Mesenchymal stem cell (in vitro differentiated cells and primary cell): ENCODE results near the gene GNAI1.

Experiments
- DNase-seq: peaks from one replicate; pipeline ENCODE4 v3.0.0-alpha.2; 2013
- H2AFZ ChIP-seq: one replicate; pipeline ENCODE4 v1.6.1; 2013; ENCODE audit warnings: low read depth, mild to moderate bottlenecking, control low read depth, inconsistent platforms, low read length, moderate library complexity
- H2AK5ac ChIP-seq: 2 replicates; pipeline ENCODE4 v1.6.1; 2013; ENCODE audit warnings: low read length, moderate library complexity, mild to moderate bottlenecking, inconsistent platforms; ENCODE audit not compliant: severe bottlenecking
- H2BK120ac ChIP-seq: one replicate; pipeline ENCODE4 v1.6.1; 2013; ENCODE audit warnings: low read depth, mild to moderate bottlenecking, inconsistent platforms, low read length, moderate library complexity
- H2BK12ac ChIP-seq, 2 experiments: one replicate each; pipeline ENCODE4 v1.6.1; 2013; ENCODE audit warnings: inconsistent platforms in 2 of 2, low read length in 2 of 2, mild to moderate bottlenecking in 2 of 2, moderate library complexity in 2 of 2, control low read depth in 1 of 2
- H2BK15ac ChIP-seq: one replicate; pipeline ENCODE4 v1.6.1; 2013; ENCODE audit warnings: mild to moderate bottlenecking, low read depth, inconsistent platforms; ENCODE audit not compliant: poor library complexity, severe bottlenecking
- H2BK5ac ChIP-seq: 2 replicates; pipeline ENCODE4 v1.6.1; 2013; ENCODE audit warnings: low read depth, mild to moderate bottlenecking, low read length, control low read depth, inconsistent platforms; ENCODE audit not compliant: poor library complexity, severe bottlenecking
- H3K14ac ChIP-seq, 2 experiments: one replicate each; pipeline ENCODE4 v1.6.1; 2013; ENCODE audit warnings: inconsistent platforms in 2 of 2, low read length in 2 of 2, control low read depth in 1 of 2, mild to moderate bottlenecking in 1 of 2, moderate library complexity in 1 of 2
- H3K18ac ChIP-seq, 2 experiments: one replicate each; pipeline ENCODE4 v1.6.1; 2013; ENCODE audit warnings: inconsistent platforms in 2 of 2, low read length in 2 of 2, control low read depth in 1 of 2, low read depth in 1 of 2, mild to moderate bottlenecking in 1 of 2
- H3K23ac ChIP-seq, 2 experiments: one replicate each; pipeline ENCODE4 v1.6.1; 2013; ENCODE audit warnings: inconsistent platforms in 2 of 2, low read length in 2 of 2, mild to moderate bottlenecking in 2 of 2, moderate library complexity in 2 of 2, control low read depth in 1 of 2
- H3K27ac ChIP-seq: 2 replicates; pipeline ENCODE4 v1.5.1; 2013; ENCODE audit warnings: mild to moderate bottlenecking, moderate library complexity, low read length, control low read depth, inconsistent platforms; ENCODE audit not compliant: poor library complexity, severe bottlenecking
- H3K27me3 ChIP-seq, 2 experiments: 2 replicates each; pipeline versions ENCODE4 v1.6.1 to v1.7.0; 2013; ENCODE audit warnings: low read length in 2 of 2, mild to moderate bottlenecking in 2 of 2, moderate library complexity in 2 of 2, control low read depth in 1 of 2, inconsistent platforms in 1 of 2; ENCODE audit not compliant: control insufficient read depth in 1 of 2, insufficient read depth in 1 of 2
- H3K36me3 ChIP-seq, 2 experiments: 2 replicates each; pipeline versions ENCODE4 v1.6.1 to v1.7.0; 2013; ENCODE audit warnings: low read length in 2 of 2, control low read depth in 1 of 2, inconsistent platforms in 1 of 2, low read depth in 1 of 2, mild to moderate bottlenecking in 1 of 2; ENCODE audit not compliant: insufficient read depth in 2 of 2, control insufficient read depth in 1 of 2
- H3K4ac ChIP-seq, 2 experiments: one replicate each; pipeline ENCODE4 v1.6.1; 2013; ENCODE audit warnings: inconsistent platforms in 2 of 2, low read length in 2 of 2, mild to moderate bottlenecking in 2 of 2, moderate library complexity in 2 of 2, control low read depth in 1 of 2, low read depth in 1 of 2
- H3K4me1 ChIP-seq: 2 replicates; pipeline ENCODE4 v1.6.1; 2013; ENCODE audit warnings: low read depth, low read length, control low read depth; ENCODE audit not compliant: control insufficient read depth, insufficient read depth
- H3K4me2 ChIP-seq: 2 replicates; pipeline ENCODE4 v1.6.1; 2013; ENCODE audit warnings: low read length, mild to moderate bottlenecking, inconsistent platforms; ENCODE audit not compliant: poor library complexity, severe bottlenecking
- H3K4me3 ChIP-seq, 2 experiments: 2 replicates each; pipeline versions ENCODE4 v1.5.1 to v1.7.0; 2013; ENCODE audit warnings: low read length in 2 of 2, mild to moderate bottlenecking in 2 of 2, control low read depth in 1 of 2, low read depth in 1 of 2; ENCODE audit not compliant: insufficient read depth in 1 of 2
- H3K79me1 ChIP-seq: replicated peaks from 2 replicates; pipeline ENCODE4 v1.6.1; 2013; ENCODE audit warnings: mild to moderate bottlenecking, control low read depth, low read length, inconsistent platforms; ENCODE audit not compliant: poor library complexity, severe bottlenecking
- H3K9ac ChIP-seq: 2 replicates; pipeline ENCODE4 v1.7.0; 2013; ENCODE audit warnings: mild to moderate bottlenecking, low read length, moderate library complexity
- H3K9me3 ChIP-seq: 2 replicates; pipeline ENCODE4 v1.7.0; 2013; ENCODE audit warnings: mild to moderate bottlenecking, low read length; ENCODE audit not compliant: control insufficient read depth
- H4K8ac ChIP-seq: one replicate; pipeline ENCODE4 v1.6.1; 2013; ENCODE audit warnings: inconsistent platforms, mild to moderate bottlenecking, low read length, moderate library complexity
- H4K91ac ChIP-seq: one replicate; pipeline ENCODE4 v1.6.1; 2013; ENCODE audit warnings: mild to moderate bottlenecking, low read length, inconsistent platforms
- WGBS: methylation state at CpG from one replicate; pipeline ENCODE4 v1.1.7; 2013; ENCODE audit warnings: mixed read lengths; 5-methylcytosine and 5-hydroxymethylcytosine counted together

Gene GNAI1

GRCh38 chr7:80098795-80099194 lies 35.8 kb upstream of the GNAI1 start:
- peak overlapping the region in 1 of 2 experiments; percentile 77 for H2BK12ac ChIP-seq
- no peak overlapping the region for H2BK15ac ChIP-seq
- no peak overlapping the region for H2AK5ac ChIP-seq
- no peak overlapping the region for H3K14ac ChIP-seq
- no peak overlapping the region for H3K27ac ChIP-seq
- H2BK120ac ChIP-seq = no peak overlapping the region
- H3K27me3 ChIP-seq = no peaks in the 10 kb centered on the region
- 94% methylated on average over 6 of the region's 6 CpGs for WGBS
- H2BK5ac ChIP-seq = no peak overlapping the region
- H3K4me3 ChIP-seq = no peak overlapping the region
- no peak overlapping the region for H3K4ac ChIP-seq
- no peak for DNase-seq
- H4K8ac ChIP-seq = no peak overlapping the region
- no peaks in the 10 kb centered on the region for H3K36me3 ChIP-seq
- H3K4me1 ChIP-seq = no peaks in the 10 kb centered on the region
- H3K23ac ChIP-seq = no peak overlapping the region
- H2AFZ ChIP-seq = no peak overlapping the region
- no peak overlapping the region for H3K4me2 ChIP-seq
- H3K9ac ChIP-seq = no peak overlapping the region
- no peaks in the 10 kb centered on the region for H3K79me1 ChIP-seq
- no peak overlapping the region for H3K18ac ChIP-seq
- H3K9me3 ChIP-seq = peaks cover 6% of the 10 kb centered on the region
- peak overlapping the region; percentile 34 for H4K91ac ChIP-seq

- H3K23ac ChIP-seq = no peak overlapping the region
- no peak overlapping the region for H2BK120ac ChIP-seq
- H3K9me3 ChIP-seq = peaks cover 6% of the 10 kb centered on the region
- no peak overlapping the region for H3K18ac ChIP-seq
- no peaks in the 10 kb centered on the region for H3K79me1 ChIP-seq
- no peak overlapping the region for H3K4me3 ChIP-seq
- no peak overlapping the region for H2BK12ac ChIP-seq
- no peak overlapping the region for H3K9ac ChIP-seq
- H3K4ac ChIP-seq = no peak overlapping the region
- H4K91ac ChIP-seq = no peak overlapping the region
- H3K4me1 ChIP-seq = no peaks in the 10 kb centered on the region
- H2AFZ ChIP-seq = no peak overlapping the region
- H2BK5ac ChIP-seq = no peak overlapping the region
- H2BK15ac ChIP-seq = no peak overlapping the region
- no peak overlapping the region for H3K27ac ChIP-seq
- H3K14ac ChIP-seq = no peak overlapping the region
- H2AK5ac ChIP-seq = no peak overlapping the region
- H3K27me3 ChIP-seq = no peaks in the 10 kb centered on the region
- WGBS = 100% methylated on average over 2 of the region's 4 CpGs
- no peak for DNase-seq
- H3K4me2 ChIP-seq = no peak overlapping the region
- H3K36me3 ChIP-seq = no peaks in the 10 kb centered on the region
- no peak overlapping the region for H4K8ac ChIP-seq
Measured at GRCh38 chr7:80100254-80100653, 34.4 kb upstream of the GNAI1 start.

DNA sequence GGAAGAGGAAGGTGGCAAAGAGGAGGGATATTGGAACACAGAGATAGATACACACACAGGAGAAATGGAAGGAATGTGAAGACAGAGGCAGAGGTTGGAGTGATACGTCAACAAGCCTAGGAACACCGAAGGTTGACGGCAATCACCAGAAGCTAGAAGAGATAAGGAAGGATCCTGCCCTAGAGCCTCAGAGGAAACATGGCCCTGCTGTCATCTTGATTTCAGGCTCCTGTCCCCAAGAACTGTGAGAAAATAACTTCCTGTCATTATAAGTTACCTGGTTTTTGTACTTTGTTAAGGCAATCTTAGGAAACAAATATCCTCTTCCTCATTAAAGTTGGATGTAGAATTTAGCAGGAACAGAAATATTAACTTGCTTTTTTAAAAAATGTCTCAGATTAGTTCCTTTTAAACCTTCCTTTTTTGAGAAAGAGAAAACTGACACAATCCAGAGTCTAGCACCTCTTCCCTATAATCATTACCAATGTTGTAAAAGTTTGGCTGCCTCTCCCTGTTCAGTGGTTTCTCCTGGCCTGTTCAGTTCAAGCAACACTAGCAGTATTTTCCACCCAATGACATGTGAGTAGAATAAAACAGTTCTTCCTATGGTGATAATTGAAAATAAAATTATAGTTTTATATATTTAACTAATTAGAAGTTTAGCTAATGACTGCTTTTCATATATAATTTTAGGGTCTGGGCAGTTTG lies 28.8 kb upstream of the GNAI1 start:
- no peaks in the 10 kb centered on the region for H3K79me1 ChIP-seq
- H3K27me3 ChIP-seq = no peaks in the 10 kb centered on the region
- H4K8ac ChIP-seq = no peak overlapping the region
- peak overlapping the region; percentile 34 to 73 for H3K4ac ChIP-seq
- no peak overlapping the region for H2BK15ac ChIP-seq
- H2BK12ac ChIP-seq = peak overlapping the region; percentile 59 to 75
- H2AK5ac ChIP-seq = no peak overlapping the region
- H2AFZ ChIP-seq = peak overlapping the region; percentile 8
- H3K14ac ChIP-seq = no peak overlapping the region
- H2BK120ac ChIP-seq = peak overlapping the region; percentile 59
- H4K91ac ChIP-seq = peak overlapping the region; percentile 14
- H2BK5ac ChIP-seq = no peak overlapping the region
- H3K36me3 ChIP-seq = no peaks in the 10 kb centered on the region
- peaks cover 3% of the 10 kb centered on the region for H3K4me1 ChIP-seq
- WGBS = 72% methylated on average over 3 of the region's 3 CpGs
- H3K18ac ChIP-seq = peak overlapping the region; percentile 44 to 63
- no peak overlapping the region for H3K4me2 ChIP-seq
- no peak overlapping the region for H3K4me3 ChIP-seq
- no peak overlapping the region for H3K9ac ChIP-seq
- no peak overlapping the region for H3K23ac ChIP-seq
- H3K27ac ChIP-seq = no peak overlapping the region
- peaks cover 6% of the 10 kb centered on the region for H3K9me3 ChIP-seq
- no peak for DNase-seq

- Histone ChIP-seq H4K91ac (no peak overlapping the region), H3K27ac (peak overlapping the region; percentile 72), H3K27me3 (no peaks in the 10 kb centered on the region), H3K4me3 (no peak overlapping the region), H2BK12ac (no peak overlapping the region), H3K4ac (peak overlapping the region in 1 of 2 experiments; percentile 69), H3K79me1 (no peaks in the 10 kb centered on the region), H4K8ac (no peak overlapping the region), H2AFZ (no peak overlapping the region), H3K14ac (no peak overlapping the region), H3K9me3 (peaks cover 5% of the 10 kb centered on the region), H3K23ac (no peak overlapping the region), H3K18ac (no peak overlapping the region), H2BK15ac (no peak overlapping the region), H3K4me1 (peaks cover 3% of the 10 kb centered on the region), H3K9ac (no peak overlapping the region), H3K36me3 (no peaks in the 10 kb centered on the region), H3K4me2 (peak overlapping the region; percentile 45), H2BK120ac (no peak overlapping the region), H2BK5ac (no peak overlapping the region), H2AK5ac (no peak overlapping the region)
- peak; percentile 35 for DNase-seq
- WGBS = 68% methylated on average over 2 of the region's 2 CpGs
Measured at GRCh38 chr7:80106498-80107113, 28.0 kb upstream of the GNAI1 start.
